Stimulated activated CD4-positive, alpha-beta T cell treated with anti-CD3 and anti-CD28 coated beads, Interleukin-15, amount 100 ng/mL, for 48 hours (primary cell): Measurements from ENCODE around the gene NDUFAF2.
"Not testable (repeated sequence)": the region's sequence is repeated elsewhere in the genome, so short reads cannot be mapped to it uniquely, and the experiment has no call there.

ENCODE experiments used
- DNase-seq, 2 donors: peaks; one replicate each; pipeline ENCODE4 v3.0.0-alpha.2; 2020; ENCODE audit warnings: low read depth in 2 of 2

NDUFAF2 gene

GRCh38 chr5:61177716-61178115, 232.7 kb downstream of the NDUFAF2 start:
- no peak for DNase-seq

DNA sequence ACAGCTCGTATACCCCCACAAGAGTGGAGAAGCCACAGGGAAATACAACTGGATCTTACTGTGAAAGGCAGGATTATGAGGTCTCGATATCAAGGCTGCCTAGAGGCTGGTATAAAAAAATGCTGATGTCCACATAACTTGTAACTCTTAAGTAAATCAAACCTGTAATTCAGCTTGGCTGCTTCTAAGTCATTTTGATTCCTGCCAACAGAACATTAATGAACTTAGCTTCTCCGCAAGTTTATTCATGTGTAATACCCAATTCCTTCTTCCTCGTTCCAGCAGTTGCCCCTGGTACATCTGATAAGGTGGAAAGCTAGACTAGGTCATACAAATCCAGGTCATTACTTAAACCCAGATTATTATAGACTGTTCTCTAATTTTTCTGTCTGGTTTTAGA, 233.7 kb downstream of the NDUFAF2 start:
- no peak for DNase-seq

DNA sequence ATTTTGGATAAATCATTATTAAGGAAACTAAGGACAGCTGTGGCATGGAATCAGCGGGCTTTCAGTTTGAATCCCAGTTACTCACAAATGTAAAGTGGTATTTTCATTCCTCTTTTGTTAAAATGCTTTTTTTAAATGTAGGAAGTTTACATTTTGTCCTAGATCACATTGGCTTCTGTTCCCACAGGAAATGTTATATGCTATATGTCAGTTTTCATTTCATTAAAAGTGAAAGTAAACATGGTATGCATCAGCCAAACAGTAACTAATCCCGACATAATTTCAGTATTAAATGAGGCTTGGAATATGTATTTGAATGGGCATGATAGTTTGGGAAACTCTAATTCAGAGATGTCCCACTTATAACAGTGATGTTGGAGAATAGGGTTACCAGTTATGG, 235.9 kb downstream of the NDUFAF2 start:
- DNase-seq, result no peak

GRCh38 chr5:61182449-61182848, 237.4 kb downstream of the NDUFAF2 start:
- no peak for DNase-seq

DNA sequence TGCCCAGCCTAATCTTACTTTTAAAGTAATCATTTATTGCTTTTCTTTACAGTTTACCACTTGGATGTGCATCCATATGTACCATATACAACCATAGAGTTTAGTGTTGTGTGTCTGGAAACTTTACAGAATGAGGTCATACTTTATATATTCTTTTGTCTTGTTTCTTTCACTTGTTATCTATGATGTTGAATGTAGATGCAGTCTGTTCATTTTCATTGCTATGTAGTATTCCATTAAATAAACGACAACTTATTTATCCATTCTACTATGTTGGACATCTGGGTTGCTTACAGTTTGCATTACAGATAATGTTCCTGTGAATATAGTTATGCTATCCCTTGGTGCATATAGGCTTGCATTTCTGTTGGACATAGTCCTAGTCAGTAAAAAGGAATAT, 238.5 kb downstream of the NDUFAF2 start:
- no peak for DNase-seq

GRCh38 chr5:61184708-61185107, 239.7 kb downstream of the NDUFAF2 start:
- no peak for DNase-seq

DNA sequence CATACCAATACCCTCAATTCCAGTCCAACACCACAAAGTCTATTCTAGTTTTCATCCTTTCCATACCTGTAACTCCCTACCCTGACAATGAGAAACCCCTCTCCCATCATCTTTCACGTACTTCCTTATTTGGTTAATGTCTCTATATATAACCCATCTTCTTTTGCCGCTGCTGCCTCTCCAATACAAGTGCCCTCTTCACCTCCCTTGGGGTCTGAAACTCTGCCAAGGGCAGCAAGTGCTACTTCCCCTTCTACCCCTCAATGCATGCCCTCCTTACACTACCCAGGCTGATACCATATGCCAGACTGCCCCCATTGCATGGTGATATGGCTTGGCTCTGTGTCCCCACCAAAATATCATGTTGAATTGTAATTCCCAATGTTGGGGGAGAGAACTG, 241.6 kb downstream of the NDUFAF2 start:
- DNase-seq, result no peak

- not testable (repeated sequence) for DNase-seq
These were observed 242.3 kb downstream of the NDUFAF2 start for GRCh38 chr5:61187352-61187751.

- not testable (repeated sequence) for DNase-seq
These were observed 242.8 kb downstream of the NDUFAF2 start for GRCh38 chr5:61187826-61188225.

DNA sequence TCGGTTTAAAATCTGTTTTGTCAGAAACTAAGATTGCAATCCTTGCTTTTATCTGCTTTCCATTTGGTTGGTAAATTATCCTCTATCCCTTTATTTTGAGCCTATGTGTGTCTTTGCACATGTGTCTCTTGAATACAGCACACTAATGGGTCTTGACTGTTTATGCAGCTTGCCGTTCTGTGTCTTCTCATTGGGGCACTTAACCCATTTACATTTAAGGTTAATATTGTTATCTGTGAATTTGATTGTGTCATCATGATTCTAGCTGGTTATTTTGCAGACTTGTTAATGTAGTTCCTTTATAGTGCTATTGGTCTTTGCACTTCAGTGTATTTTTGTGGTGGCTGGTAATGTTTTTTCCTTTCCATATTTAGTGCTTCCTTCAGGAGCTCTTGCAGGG, 253.6 kb downstream of the NDUFAF2 start:
- no peak for DNase-seq

DNA sequence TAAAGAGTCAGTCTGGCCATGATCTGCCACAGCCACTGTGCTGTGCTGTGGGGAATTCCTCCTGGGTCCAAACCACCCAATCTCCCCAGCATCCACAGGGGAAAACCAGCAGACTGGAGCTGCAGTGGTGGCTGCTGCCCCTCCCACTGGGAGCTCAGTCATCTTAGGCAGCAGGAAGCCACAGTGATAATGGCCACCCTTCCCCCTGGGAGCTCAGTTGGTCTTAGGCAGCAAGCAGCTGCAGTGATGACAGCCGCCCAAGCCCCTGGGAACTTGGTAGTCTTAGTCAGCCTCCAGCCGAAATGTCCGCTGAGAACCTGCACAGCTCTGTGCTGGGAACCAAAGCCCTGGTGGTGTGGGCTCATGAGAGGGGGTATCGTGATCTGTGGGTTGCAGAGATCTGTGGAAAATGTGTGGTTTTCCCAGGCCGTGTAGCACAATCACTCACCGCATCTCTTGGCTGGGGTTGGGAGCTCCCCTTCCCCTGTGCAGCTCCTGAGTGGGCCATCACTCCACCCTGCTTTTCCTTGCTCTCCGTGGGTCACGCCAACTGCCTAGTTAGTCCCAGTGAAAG, 255.7 kb downstream of the NDUFAF2 start:
- DNase-seq, result no peak

DNA sequence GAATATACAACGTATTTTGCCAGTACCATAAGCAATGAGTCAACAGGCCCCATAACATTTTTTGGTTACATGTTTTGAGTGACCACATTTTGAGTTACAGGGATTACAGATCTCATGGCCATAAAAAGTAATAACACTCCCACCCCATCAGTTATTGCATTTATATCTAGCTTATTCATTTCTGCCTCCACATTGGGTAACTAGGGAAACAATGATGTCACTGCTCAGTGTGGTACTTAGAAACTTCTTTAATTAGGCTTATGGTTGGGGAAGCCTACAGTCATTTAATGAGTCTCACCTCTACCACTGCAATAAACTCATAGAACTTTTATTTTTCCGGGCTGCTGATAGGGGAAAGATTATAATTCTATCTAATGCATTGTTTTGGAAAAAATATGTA, 257.2 kb downstream of the NDUFAF2 start:
- DNase-seq, result no peak
